HG03520 (cell line): ENCODE measurements around the gene PDLIM3.
"Not testable (repeated sequence)": the region's sequence is repeated elsewhere in the genome, so short reads cannot be mapped to it uniquely, and the experiment has no call there.

ENCODE experiments used
- ATAC-seq: cut with Tn5 transposase; IDR thresholded peaks from one replicate; pipeline ENCODE4 v1.9.1; 2021; ENCODE audit warnings: mild to moderate bottlenecking, moderate library complexity; ENCODE audit not compliant: unreplicated experiment

PDLIM3 gene

GRCh38 chr4:185534866-185535611 lies at the start of gene PDLIM3:
Gene PDLIM3 (minus strand): TSS chr4:185535507. CDS start chr4:185535434, 73 bp downstream.
- ATAC-seq: no peak

GRCh38 chr4:185583813-185584212 lies 48.5 kb upstream of the PDLIM3 start:
- ATAC-seq: no peak

GRCh38 chr4:185582651-185583400 lies 47.5 kb upstream of the PDLIM3 start:
- ATAC-seq: no peak

GRCh38 chr4:185580699-185581098 lies 45.4 kb upstream of the PDLIM3 start:
- no peak for ATAC-seq

- no peak for ATAC-seq
Measured at GRCh38 chr4:185578284-185578683, 43.0 kb upstream of the PDLIM3 start.

- ATAC-seq: no peak
Measured at GRCh38 chr4:185576962-185577950, 41.9 kb upstream of the PDLIM3 start.

- no peak for ATAC-seq
Measured at GRCh38 chr4:185576314-185576961, 41.1 kb upstream of the PDLIM3 start.

GRCh38 chr4:185573651-185574199 lies 38.4 kb upstream of the PDLIM3 start:
- no peak for ATAC-seq

- no peak for ATAC-seq
Measured at GRCh38 chr4:185570727-185571126, 35.4 kb upstream of the PDLIM3 start.

- no peak for ATAC-seq
Measured at GRCh38 chr4:185567381-185568376, 32.4 kb upstream of the PDLIM3 start.

- no peak for ATAC-seq
Measured at GRCh38 chr4:185566972-185567371, 31.7 kb upstream of the PDLIM3 start.

- ATAC-seq: no peak
Measured at GRCh38 chr4:185566425-185566824, 31.1 kb upstream of the PDLIM3 start.

GRCh38 chr4:185565696-185566095 lies 30.4 kb upstream of the PDLIM3 start:
- ATAC-seq: no peak

- ATAC-seq: no peak
Measured at GRCh38 chr4:185564349-185564748, 29.0 kb upstream of the PDLIM3 start.

GRCh38 chr4:185562531-185562930 lies 27.2 kb upstream of the PDLIM3 start:
- no peak for ATAC-seq

GRCh38 chr4:185560316-185560715 lies 25.0 kb upstream of the PDLIM3 start:
- no peak for ATAC-seq

GRCh38 chr4:185559915-185560281 lies 24.6 kb upstream of the PDLIM3 start:
- no peak for ATAC-seq

- not testable (repeated sequence) for ATAC-seq
Measured at GRCh38 chr4:185559251-185559914, 24.1 kb upstream of the PDLIM3 start.
